HEK293T (cell line): ENCODE data around the gene GNAL.

ENCODE experiments used
- ARNT ChIP-seq: fragments of 450-650 bp; IDR thresholded peaks from 2 replicates; pipeline ENCODE4 v1.6.1; 2017; ENCODE audit warnings: mild to moderate bottlenecking
- BHLHE40 ChIP-seq: fragments of 450-650 bp; IDR thresholded peaks from 2 replicates; pipeline ENCODE4 v1.6.1; 2016; ENCODE audit warnings: mild to moderate bottlenecking, moderate library complexity, borderline replicate concordance
- CTBP1 ChIP-seq: fragments of 450-650 bp; IDR thresholded peaks from 2 replicates; pipeline ENCODE4 v1.6.1; 2016; ENCODE audit warnings: borderline replicate concordance
- ELF4 ChIP-seq: fragments of 450-650 bp; IDR thresholded peaks from 2 replicates; pipeline ENCODE4 v1.6.1; 2017; ENCODE audit warnings: antibody characterized with exemption
- FOXA1 ChIP-seq: fragments of 450-650 bp; IDR thresholded peaks from 2 replicates; pipeline ENCODE4 v1.6.1; 2016; ENCODE audit warnings: mild to moderate bottlenecking
- FOXK2 ChIP-seq: fragments of 450-650 bp; IDR thresholded peaks from 2 replicates; pipeline ENCODE4 v1.6.1; 2016; ENCODE audit warnings: mild to moderate bottlenecking
- FOXM1 ChIP-seq: fragments of 450-650 bp; IDR thresholded peaks from 2 replicates; pipeline ENCODE4 v1.6.1; 2017; ENCODE audit warnings: mild to moderate bottlenecking, borderline replicate concordance
- HDGF ChIP-seq: fragments of 450-650 bp; IDR thresholded peaks from 2 replicates; pipeline ENCODE4 v1.6.1; 2017; ENCODE audit warnings: antibody characterized with exemption, borderline replicate concordance
- L3MBTL2 ChIP-seq: fragments of 450-650 bp; conservative IDR thresholded peaks from 2 replicates; pipeline ENCODE4 v1.6.1; 2016; ENCODE audit warnings: mild to moderate bottlenecking
- LEF1 ChIP-seq: fragments of 450-650 bp; IDR thresholded peaks from 2 replicates; pipeline ENCODE4 v1.6.1; 2017; ENCODE audit warnings: mild to moderate bottlenecking, borderline replicate concordance
- NFRKB ChIP-seq: fragments of 450-650 bp; IDR thresholded peaks from 2 replicates; pipeline ENCODE4 v1.6.1; 2016; ENCODE audit warnings: mild to moderate bottlenecking, moderate library complexity
- SP1 ChIP-seq: fragments of 450-650 bp; IDR thresholded peaks from 2 replicates; pipeline ENCODE4 v1.6.1; 2017
- SUZ12 ChIP-seq: fragments of 450-650 bp; IDR thresholded peaks from 2 replicates; pipeline ENCODE4 v1.6.1; 2016; ENCODE audit warnings: mild to moderate bottlenecking

GRCh38 chr18:11667578-11667977, 21.5 kb upstream of the GNAL start:
- no peak for TF ChIP-seq ELF4
- TF ChIP-seq SUZ12, result no peak
- TF ChIP-seq FOXA1, result no peak
- no peak for TF ChIP-seq SP1
- TF ChIP-seq NFRKB, result no peak
- TF ChIP-seq L3MBTL2, result no peak
- TF ChIP-seq HDGF, result no peak
- TF ChIP-seq ARNT, result no peak
- no peak for TF ChIP-seq CTBP1
- TF ChIP-seq FOXM1, result no peak
- TF ChIP-seq BHLHE40, result no peak
- TF ChIP-seq LEF1, result no peak
- no peak for TF ChIP-seq FOXK2
